GM12801 (cell line): ENCODE measurements around the gene PALM3.

ENCODE experiments used
- CTCF ChIP-seq: IDR thresholded peaks from one replicate; pipeline ENCODE4 v1.5.1; 2011; ENCODE audit warnings: control low read depth; ENCODE audit not compliant: insufficient read length; ENCODE audit errors: extremely low read depth

Gene PALM3

DNA sequence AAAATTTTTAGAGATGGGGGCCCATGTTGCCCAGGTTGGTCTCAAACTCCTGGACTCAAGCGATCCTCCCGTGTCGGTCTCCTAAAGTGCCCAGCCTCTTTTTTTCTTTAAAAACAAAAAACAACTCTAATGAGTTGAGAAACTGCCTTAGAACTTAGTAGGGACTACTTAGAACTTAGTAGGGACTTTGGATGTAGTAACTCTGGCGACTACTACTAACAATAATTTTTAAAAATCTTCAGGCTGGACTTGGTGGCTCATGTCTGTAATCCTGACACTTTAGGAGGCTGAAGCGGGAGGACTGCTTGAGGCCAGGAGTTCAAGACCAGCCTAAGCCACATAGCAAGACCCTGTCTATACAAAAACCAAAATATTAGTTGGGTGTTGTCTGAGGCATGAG, 24.2 kb upstream of the PALM3 start:
- no peak for TF ChIP-seq CTCF

DNA sequence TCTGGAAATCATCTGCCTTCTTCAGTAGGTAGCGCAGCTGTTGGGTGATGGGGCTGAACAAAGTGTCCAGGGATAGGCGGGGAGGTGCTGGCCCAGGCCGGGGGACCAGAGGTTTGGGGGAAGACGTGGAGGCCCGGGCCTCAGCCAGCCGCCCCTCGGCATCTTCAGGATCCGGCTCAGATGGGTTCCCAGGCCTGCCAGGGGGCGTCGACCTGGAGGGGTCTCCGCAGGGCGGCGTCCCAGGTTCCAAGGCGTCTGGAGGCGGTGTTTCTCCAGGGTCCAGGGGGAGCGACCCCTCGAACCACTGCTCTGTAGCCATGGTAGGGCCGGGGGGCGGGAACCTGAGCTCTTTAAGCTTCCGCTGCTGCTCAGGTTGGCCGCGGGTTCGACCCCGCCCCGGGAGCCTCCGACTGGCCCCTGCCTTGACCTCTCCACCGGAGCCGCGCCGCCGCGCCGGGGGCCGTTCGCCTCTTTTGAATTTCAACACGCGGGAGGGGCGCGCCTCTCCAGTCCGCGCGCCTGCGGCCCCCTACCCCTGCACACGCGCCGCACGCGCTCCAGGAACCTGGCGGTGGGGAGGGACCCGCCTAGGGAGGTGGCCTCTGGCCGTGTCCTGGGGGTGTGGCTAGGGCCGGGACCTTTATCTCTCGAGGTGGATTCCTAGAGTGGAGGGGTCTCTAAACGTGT, 23.6 kb upstream of the PALM3 start, which contains the start of gene C19orf67:
C19orf67 (minus strand) TSS at position 475 of the 687 bp plus-strand sequence; CDS start at position 319, 156 bp downstream.
- TF ChIP-seq CTCF, result no peak

- no peak for TF ChIP-seq CTCF
Observed at GRCh38 chr19:14082675-14082960, 20.7 kb upstream of the PALM3 start.

GRCh38 chr19:14081797-14082674, 20.2 kb upstream of the PALM3 start:
- no peak for TF ChIP-seq CTCF

- no peak for TF ChIP-seq CTCF
Observed at GRCh38 chr19:14080887-14081796, 19.3 kb upstream of the PALM3 start.

GRCh38 chr19:14078411-14078810, 16.5 kb upstream of the PALM3 start:
- no peak for TF ChIP-seq CTCF
